SK-N-SH treated with all-trans-retinoic acid at 6 μM for 48 hours (cell line): ENCODE results near the gene NELFCD.

Experiments used
- ATAC-seq: fragments of 200-7000 bp; cut with Tn5 transposase; 3 replicates; pipeline ENCODE4 v1.9.1; 2020; ENCODE audit warnings: mild to moderate bottlenecking, moderate library complexity
- ARNTL ChIP-seq: fragments of 450-650 bp; formaldehyde crosslinking; IDR thresholded peaks from 2 replicates; pipeline ENCODE4 v1.5.0; 2020; ENCODE audit warnings: low read depth, mild to moderate bottlenecking, moderate library complexity, borderline replicate concordance
- BACH2 ChIP-seq: fragments of 250-450 bp; sonication (Bioruptor Pico); IDR thresholded peaks from 2 replicates; pipeline ENCODE4 v1.9.0; 2021; ENCODE audit warnings: mild to moderate bottlenecking, borderline replicate concordance
- CREB5 ChIP-seq: fragments of 250-450 bp; sonication (Bioruptor Pico); IDR thresholded peaks from 2 replicates; pipeline ENCODE4 v1.5.1; 2020; ENCODE audit warnings: low read depth, mild to moderate bottlenecking, moderate library complexity
- CSDC2 ChIP-seq: fragments of 250-450 bp; sonication (Bioruptor Pico); IDR thresholded peaks from 2 replicates; pipeline ENCODE4 v1.5.0; 2020; ENCODE audit warnings: mild to moderate bottlenecking, moderate library complexity
- CSRNP3 ChIP-seq: fragments of 250-450 bp; sonication (Bioruptor Pico); IDR thresholded peaks from 2 replicates; pipeline ENCODE4 v1.5.1; 2021; ENCODE audit warnings: mild to moderate bottlenecking, moderate library complexity
- ESRRG ChIP-seq: fragments of 250-450 bp; sonication (Bioruptor Pico); IDR thresholded peaks from 2 replicates; pipeline ENCODE4 v1.6.1; 2021; ENCODE audit warnings: mild to moderate bottlenecking
- GLIS3 ChIP-seq: fragments of 250-450 bp; sonication (Bioruptor Pico); IDR thresholded peaks from 2 replicates; pipeline ENCODE4 v1.5.0; 2020; ENCODE audit warnings: mild to moderate bottlenecking, moderate library complexity
- ISL1 ChIP-seq: fragments of 250-450 bp; sonication (Bioruptor Pico); IDR thresholded peaks from 2 replicates; pipeline ENCODE4 v2.1.2; 2022; ENCODE audit warnings: mild to moderate bottlenecking, moderate library complexity
- OSR1 ChIP-seq: fragments of 250-450 bp; sonication (Bioruptor Pico); IDR thresholded peaks from 2 replicates; pipeline ENCODE4 v1.8.0; 2022; ENCODE audit warnings: moderate library complexity, mild to moderate bottlenecking, inconsistent platforms
- PATZ1 ChIP-seq: fragments of 250-450 bp; sonication (Bioruptor Pico); IDR thresholded peaks from 2 replicates; pipeline ENCODE4 v1.8.0; 2020; ENCODE audit warnings: mild to moderate bottlenecking, moderate library complexity, borderline replicate concordance
- POU6F1 ChIP-seq: fragments of 250-450 bp; sonication (Bioruptor Pico); IDR thresholded peaks from 2 replicates; pipeline ENCODE4 v1.8.0; 2021; ENCODE audit warnings: low read depth, mild to moderate bottlenecking, moderate library complexity, borderline replicate concordance
- RARB ChIP-seq: fragments of 250-450 bp; sonication (Bioruptor Pico); IDR thresholded peaks from 2 replicates; pipeline ENCODE4 v1.8.0; 2021; ENCODE audit warnings: mild to moderate bottlenecking, moderate library complexity
- SNAI2 ChIP-seq: fragments of 250-450 bp; sonication (Bioruptor Pico); IDR thresholded peaks from 2 replicates; pipeline ENCODE4 v1.5.0; 2020; ENCODE audit warnings: mild to moderate bottlenecking, moderate library complexity
- TCF4 ChIP-seq: fragments of 250-450 bp; sonication (Bioruptor Pico); IDR thresholded peaks from 2 replicates; pipeline ENCODE4 v1.8.0; 2021; ENCODE audit warnings: mild to moderate bottlenecking, moderate library complexity, borderline replicate concordance
- TOX ChIP-seq: fragments of 250-450 bp; sonication (Bioruptor Pico); IDR thresholded peaks from 2 replicates; pipeline ENCODE4 v1.8.0; 2021; ENCODE audit warnings: mild to moderate bottlenecking, moderate library complexity, borderline replicate concordance
- TSHZ2 ChIP-seq: fragments of 250-450 bp; sonication (Bioruptor Pico); IDR thresholded peaks from 2 replicates; pipeline ENCODE4 v1.5.0; 2020; ENCODE audit warnings: mild to moderate bottlenecking, moderate library complexity
- ZC3H10 ChIP-seq: fragments of 250-450 bp; sonication (Bioruptor Pico); IDR thresholded peaks from 2 replicates; pipeline ENCODE4 v1.5.1; 2021; ENCODE audit warnings: mild to moderate bottlenecking, moderate library complexity
- ZFP3 ChIP-seq: fragments of 250-450 bp; sonication (Bioruptor Pico); IDR thresholded peaks from 2 replicates; pipeline ENCODE4 v1.5.0; 2020; ENCODE audit warnings: mild to moderate bottlenecking, moderate library complexity
- ZFP30 ChIP-seq: fragments of 450-650 bp; formaldehyde crosslinking; IDR thresholded peaks from 2 replicates; pipeline ENCODE4 v1.5.0; 2022; ENCODE audit warnings: mild to moderate bottlenecking, moderate library complexity
- ZNF565 ChIP-seq: fragments of 450-650 bp; formaldehyde crosslinking; conservative IDR thresholded peaks from 2 replicates; pipeline ENCODE4 v1.5.0; 2020; ENCODE audit warnings: low read depth, mild to moderate bottlenecking, moderate library complexity
- ZNF70 ChIP-seq: fragments of 450-650 bp; formaldehyde crosslinking; IDR thresholded peaks from 2 replicates; pipeline ENCODE4 v1.5.0; 2020; ENCODE audit warnings: mild to moderate bottlenecking, moderate library complexity
- ZNF8 ChIP-seq: fragments of 450-650 bp; formaldehyde crosslinking; IDR thresholded peaks from 2 replicates; pipeline ENCODE4 v1.5.0; 2020; ENCODE audit warnings: mild to moderate bottlenecking, moderate library complexity

Gene NELFCD

GRCh38 chr20:59043698-59044097 lies 62.6 kb downstream of the NELFCD start:
- no peak for ATAC-seq
- TF ChIP-seq TOX (CRISPR knock-in tag) (no peak), ARNTL (CRISPR knock-in tag) (no peak), ZC3H10 (CRISPR knock-in tag) (no peak), GLIS3 (no peak), CREB5 (CRISPR knock-in tag) (no peak), ZFP30 (CRISPR knock-in tag) (no peak), OSR1 (CRISPR knock-in tag) (no peak), TSHZ2 (CRISPR knock-in tag) (no peak), TCF4 (CRISPR knock-in tag) (no peak), ESRRG (CRISPR knock-in tag) (no peak), CSRNP3 (CRISPR knock-in tag) (no peak), ZNF70 (CRISPR knock-in tag) (no peak), ISL1 (CRISPR knock-in tag) (no peak), SNAI2 (CRISPR knock-in tag) (no peak), ZFP3 (CRISPR knock-in tag) (no peak), POU6F1 (no peak), RARB (CRISPR knock-in tag) (no peak), ZNF565 (CRISPR knock-in tag) (no peak), PATZ1 (CRISPR knock-in tag) (no peak), BACH2 (no peak)

- TF ChIP-seq RARB (CRISPR knock-in tag) (no peak), TOX (CRISPR knock-in tag) (no peak), ZNF565 (CRISPR knock-in tag) (no peak), ZNF8 (CRISPR knock-in tag) (no peak), CSDC2 (CRISPR knock-in tag) (no peak), SNAI2 (CRISPR knock-in tag) (no peak), PATZ1 (CRISPR knock-in tag) (no peak), ZC3H10 (CRISPR knock-in tag) (no peak), TSHZ2 (CRISPR knock-in tag) (no peak), TCF4 (CRISPR knock-in tag) (no peak), POU6F1 (no peak), OSR1 (CRISPR knock-in tag) (no peak), ESRRG (CRISPR knock-in tag) (no peak), ZNF70 (CRISPR knock-in tag) (no peak), CSRNP3 (CRISPR knock-in tag) (no peak)
- ATAC-seq: no peak
Measured at GRCh38 chr20:59044295-59044694, 63.2 kb downstream of the NELFCD start.
